Adipose tissue (tissue), 3 donors: ENCODE measurements around the gene ALDH1L2. TPM values are rescaled to one million over a fixed set of nuclear protein-coding genes. Genes with fewer than 3 reads are reported as not detected.

Source experiments
- H3K27ac ChIP-seq: one replicate; pipeline ENCODE4 v1.5.1; 2013; ENCODE audit warnings: low read depth, low read length
- WGBS, 3 donors: extraction: QIAGEN DNeasy Blood & Tissue Kit; methylation state at CpG; one replicate each; pipeline ENCODE4 v1.1.7; 2013; 5-methylcytosine and 5-hydroxymethylcytosine counted together
- polyA plus RNA-seq, 3 donors: library from polyadenylated mRNA; stranded (reverse); fragments of 200-250 nt; gene quantifications; one replicate each; pipeline ENCODE4 v1.2.3, GENCODE V29; 2013
- donor health status: healthy with polysubstance abuse.
- donor health status: Bipolar disorder and iron deficiency.
- donor health status: healthy.

Gene ALDH1L2
- polyA plus RNA-seq, 3 donors = 3.2 to 12.7 (median 12.5) TPM

- no peak overlapping the region for H3K27ac ChIP-seq
- 71 to 79% (median 73%) methylated on average over 6 of the region's 6 CpGs for WGBS, 3 donors
Measured at GRCh38 chr12:105090361-105090760, 6.1 kb upstream of the ALDH1L2 start.

- 89 to 97% (median 90%) methylated on average over 3 of the region's 3 CpGs for WGBS, 3 donors
- no peak overlapping the region for H3K27ac ChIP-seq
Measured at GRCh38 chr12:105089817-105090216, 5.6 kb upstream of the ALDH1L2 start.

DNA sequence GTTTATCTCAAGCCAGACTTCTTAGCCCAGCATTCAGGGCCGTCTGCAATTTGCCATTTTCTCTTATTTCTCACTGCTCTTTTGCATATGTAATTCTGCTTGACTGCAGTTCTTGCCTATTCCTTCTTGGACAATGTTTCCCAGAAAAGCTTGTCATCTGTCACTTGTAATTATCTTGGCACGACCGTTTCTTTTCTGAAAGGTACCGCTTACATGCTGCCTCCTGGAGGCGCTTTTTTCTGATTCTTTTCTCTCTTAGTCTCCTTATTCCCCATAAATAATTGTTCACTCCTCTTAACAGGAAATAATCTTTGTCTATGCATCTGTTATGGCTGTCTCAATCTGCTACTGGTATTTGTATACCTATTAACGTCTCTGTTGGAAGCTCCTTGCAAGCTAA, 1.2 kb upstream of the ALDH1L2 start:
- WGBS, 3 donors = 70 to 85% (median 82%) methylated on average over 6 of the region's 6 CpGs
- no peak overlapping the region for H3K27ac ChIP-seq

DNA sequence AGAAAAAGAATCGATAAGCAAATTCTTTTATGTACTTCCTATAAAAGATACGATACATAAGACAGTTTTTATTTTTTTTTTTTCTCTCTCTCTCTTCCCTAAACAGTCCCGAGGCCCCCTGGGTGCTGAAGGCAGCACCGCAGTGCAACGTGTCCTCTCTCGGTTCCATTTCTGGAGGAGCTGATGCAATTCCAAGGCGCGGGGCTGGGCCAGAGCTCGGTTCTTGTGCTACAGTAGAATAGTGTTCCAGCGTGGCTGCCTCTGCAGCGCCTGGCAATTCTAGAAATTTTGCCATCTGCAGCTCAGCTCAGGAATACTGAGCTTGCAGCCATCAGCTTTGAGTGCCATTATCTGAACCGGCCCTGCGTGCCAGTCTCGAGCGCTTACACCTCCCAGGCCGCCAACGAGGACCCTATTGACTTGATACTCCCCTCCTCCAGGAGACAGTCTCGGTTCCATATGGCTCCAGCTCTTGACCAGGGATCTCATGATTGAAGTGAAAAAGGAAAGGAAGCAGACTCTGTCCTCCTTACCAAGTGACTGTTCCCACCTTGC, 630 bp downstream of the ALDH1L2 start:
- 7 to 13% (median 11%) methylated on average over 18 of the region's 18 CpGs for WGBS, 3 donors

GRCh38 chr12:105083031-105083430, 1.2 kb downstream of the ALDH1L2 start:
- 37 to 69% (median 60%) methylated on average over 5 of the region's 5 CpGs for WGBS, 3 donors
- H3K27ac ChIP-seq = no peak overlapping the region

More for the DNA sequence above, 630 bp downstream of the ALDH1L2 start:
- no peak overlapping the region for H3K27ac ChIP-seq

DNA sequence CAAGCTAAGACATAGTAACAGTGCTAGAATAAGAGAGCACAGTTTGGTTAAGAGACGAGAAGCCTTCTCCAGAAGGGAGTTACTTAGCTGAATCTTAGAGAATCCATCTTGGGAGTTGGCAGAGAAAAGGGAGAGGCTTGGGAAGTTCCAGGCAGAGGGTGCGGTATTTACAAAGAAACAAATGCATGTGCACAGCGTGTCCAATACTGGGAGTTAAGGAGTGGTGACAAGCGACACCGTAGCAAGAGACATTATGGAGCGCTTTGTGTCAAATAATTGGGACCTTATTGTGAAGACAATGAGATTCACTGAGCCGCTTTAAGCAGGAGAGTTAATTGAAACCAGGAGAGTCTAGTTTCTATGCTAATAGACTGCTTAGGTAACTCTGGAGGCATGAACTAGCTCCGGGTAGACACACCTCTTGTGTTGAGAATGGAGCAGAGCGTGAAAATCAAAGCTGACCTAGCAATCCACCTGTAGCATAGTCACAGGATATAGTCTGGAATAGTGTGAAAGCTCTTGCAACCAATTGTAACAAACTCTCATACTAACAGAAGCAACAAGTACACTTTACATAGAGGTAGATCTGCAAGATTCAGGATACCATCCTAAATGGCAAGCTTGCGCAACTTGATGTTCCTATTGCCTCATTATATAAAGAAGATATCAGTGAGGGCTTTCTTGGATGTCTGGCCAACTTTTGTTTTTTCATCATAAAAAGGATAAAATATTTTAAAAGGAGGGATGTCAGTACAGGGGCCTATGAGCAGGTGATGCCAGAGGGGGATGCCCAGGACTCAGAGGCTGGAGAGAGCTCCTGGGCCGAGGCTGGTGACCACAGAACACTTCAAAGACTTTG, 5.3 kb downstream of the ALDH1L2 start:
- no peak overlapping the region for H3K27ac ChIP-seq
- WGBS, 3 donors = 74 to 89% (median 84%) methylated on average over 11 of the region's 11 CpGs

- 87 to 88% (median 88%) methylated on average over 7 of the region's 7 CpGs for WGBS, 3 donors
Measured at GRCh38 chr12:105077435-105077834, 6.8 kb downstream of the ALDH1L2 start.

DNA sequence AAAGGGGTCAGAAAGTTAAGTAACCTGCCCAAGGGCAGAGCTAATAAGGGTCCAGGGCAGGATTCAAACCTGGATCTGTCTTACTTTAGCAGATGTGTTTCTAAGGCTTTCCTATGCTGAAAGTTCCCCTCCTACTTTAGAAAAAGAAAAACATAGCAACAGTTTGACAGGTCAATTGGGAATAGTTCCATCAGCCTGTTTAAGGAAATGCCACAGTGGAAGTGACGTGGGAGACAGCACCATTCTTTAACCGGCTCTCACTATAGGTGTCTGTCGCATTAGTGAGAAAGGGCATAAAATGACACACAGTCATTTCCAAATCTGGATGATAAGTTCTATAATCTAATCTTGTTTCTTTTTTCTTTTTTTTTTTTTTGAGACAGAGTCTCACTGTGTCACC, 7.3 kb downstream of the ALDH1L2 start:
- H3K27ac ChIP-seq = no peak overlapping the region
- 70 to 88% (median 82%) methylated on average over 3 of the region's 3 CpGs for WGBS, 3 donors

More at GRCh38 chr12:105077435-105077834, 6.8 kb downstream of the ALDH1L2 start:
- no peak overlapping the region for H3K27ac ChIP-seq

- H3K27ac ChIP-seq = no peak overlapping the region
- 65 to 84% (median 67%) methylated on average over 1 of the region's 1 CpG for WGBS, 3 donors
Measured at GRCh38 chr12:105076098-105076497, 8.2 kb downstream of the ALDH1L2 start.

DNA sequence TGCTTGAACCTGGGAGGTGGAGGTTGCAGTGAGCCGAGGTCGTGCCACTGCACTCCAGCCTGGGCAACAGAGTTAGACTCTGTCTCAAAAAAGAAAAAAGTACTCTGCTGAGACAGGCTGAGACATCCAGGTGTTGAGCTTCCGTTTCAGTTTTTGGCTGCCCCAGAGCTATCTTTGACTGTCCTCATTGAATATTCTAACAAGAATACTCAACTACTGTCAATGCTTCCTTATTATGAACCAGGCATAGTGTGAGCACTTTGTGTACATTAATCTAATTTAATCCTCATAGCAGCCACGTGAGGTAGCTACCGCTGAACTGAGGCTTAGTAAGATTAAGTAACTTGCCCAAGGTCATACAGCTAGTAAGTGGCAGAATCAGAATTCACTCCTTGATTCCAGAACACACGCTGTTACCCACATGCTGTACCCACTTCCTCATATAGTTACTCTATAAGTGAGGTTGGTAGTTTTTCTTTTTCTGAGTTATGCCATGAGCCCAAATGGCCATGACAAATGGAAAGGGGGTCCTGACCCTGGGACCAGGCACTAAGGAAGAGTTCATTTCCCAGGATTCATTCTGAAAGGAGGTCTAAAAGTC, 11.3 kb downstream of the ALDH1L2 start:
- 74 to 92% (median 91%) methylated on average over 6 of the region's 6 CpGs for WGBS, 3 donors
- no peak overlapping the region for H3K27ac ChIP-seq

DNA sequence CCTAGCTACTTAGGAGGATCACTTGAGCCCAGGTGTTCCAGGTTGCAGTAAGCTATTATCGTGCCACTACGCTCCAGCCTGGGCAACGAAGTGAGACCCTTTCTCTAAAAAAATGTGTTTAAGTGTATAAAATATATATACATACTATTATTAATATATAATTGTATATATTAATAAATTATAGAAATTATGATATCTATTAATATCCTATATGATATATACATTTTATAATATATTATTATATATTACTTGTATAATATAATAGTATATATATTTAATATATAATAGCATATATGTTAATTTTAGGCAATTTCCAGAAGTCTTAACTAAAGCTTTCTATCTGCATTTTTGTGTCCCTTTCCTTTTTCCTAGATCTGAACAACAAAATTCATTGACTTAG, 12.3 kb downstream of the ALDH1L2 start:
- 96 to 97% (median 97%) methylated on average over 3 of the region's 3 CpGs for WGBS, 3 donors
- H3K27ac ChIP-seq = no peak overlapping the region

GRCh38 chr12:105069936-105070702, 14.1 kb downstream of the ALDH1L2 start:
- no peak overlapping the region for H3K27ac ChIP-seq
- WGBS, 3 donors = 58 to 75% (median 67%) methylated on average over 4 of the region's 4 CpGs

GRCh38 chr12:105067511-105068031, 16.7 kb downstream of the ALDH1L2 start:
- WGBS, 3 donors = 64 to 69% (median 65%) methylated on average over 6 of the region's 6 CpGs

DNA sequence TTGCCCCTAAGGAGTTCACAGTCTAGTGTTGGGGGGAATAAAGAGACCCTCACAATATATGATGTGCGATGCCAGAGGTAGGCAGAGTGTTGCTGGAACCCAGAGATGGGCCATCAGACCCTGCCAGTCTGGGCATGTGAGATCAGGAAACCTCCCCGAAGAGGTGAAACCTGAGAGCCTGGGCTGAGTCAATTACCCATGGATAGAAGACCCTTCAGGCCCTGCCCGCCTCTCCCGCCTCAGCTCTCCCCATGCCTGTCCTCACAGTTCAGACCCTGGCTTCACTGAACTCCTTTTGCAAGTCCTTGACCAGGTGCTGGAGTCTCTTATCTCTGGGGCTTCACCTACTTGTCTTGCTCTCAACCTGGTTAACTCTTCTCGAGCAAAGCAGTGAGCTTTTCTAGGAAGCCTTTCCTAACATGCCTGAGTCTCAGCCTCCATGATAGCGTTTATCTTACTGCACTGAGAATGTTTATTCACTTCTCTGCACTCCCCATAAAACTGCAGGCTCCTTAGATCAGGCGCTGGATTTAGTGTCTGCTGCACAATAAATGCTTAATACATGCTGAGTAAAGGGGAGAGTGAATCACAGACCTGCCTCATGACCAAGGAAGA, 19.6 kb downstream of the ALDH1L2 start:
- no peak overlapping the region for H3K27ac ChIP-seq
- whole genome bisulfite sequencing, 3 donors = 68 to 84% (median 83%) methylated on average over 7 of the region's 7 CpGs

More at GRCh38 chr12:105067511-105068031, 16.7 kb downstream of the ALDH1L2 start:
- H3K27ac ChIP-seq = no peak overlapping the region

- WGBS, 3 donors = 83 to 96% (median 92%) methylated on average over 5 to 9 of the region's 11 CpGs
- no peak overlapping the region for H3K27ac ChIP-seq
Measured at GRCh38 chr12:105060715-105061378, 23.4 kb downstream of the ALDH1L2 start.

DNA sequence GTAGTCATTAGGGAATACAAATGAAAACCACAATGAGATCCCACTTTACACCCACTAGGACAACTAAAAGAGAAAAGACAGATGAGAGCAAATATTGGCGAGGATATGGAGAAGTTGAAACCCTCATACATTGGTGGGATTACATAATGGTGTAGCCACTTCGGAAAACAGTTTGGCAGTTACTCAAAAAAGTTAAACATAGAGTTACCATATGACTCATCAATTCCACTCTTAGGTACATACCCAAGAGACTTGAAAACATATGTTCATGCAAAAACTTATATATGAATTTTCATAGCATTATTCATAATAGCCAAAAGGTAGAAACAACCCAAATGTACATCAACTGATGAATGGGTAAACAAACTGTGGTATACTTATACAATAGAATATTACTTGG, 27.1 kb downstream of the ALDH1L2 start:
- 53 to 87% (median 53%) methylated on average over 2 of the region's 2 CpGs for WGBS, 3 donors
- no peak overlapping the region for H3K27ac ChIP-seq

- WGBS, 3 donors = 3 to 11% (median 4%) methylated on average over 2 of the region's 2 CpGs
- no peak overlapping the region for H3K27ac ChIP-seq
Measured at GRCh38 chr12:105053116-105053572, 31.1 kb downstream of the ALDH1L2 start.
